Kidney epithelial cell (primary cell): ENCODE measurements around the gene SORCS1. TPM values are rescaled to one million over a fixed set of nuclear protein-coding genes. Genes with fewer than 3 reads are reported as not detected.

Experiments
- DNase-seq: peaks from one replicate; pipeline ENCODE4 v3.0.0-alpha.2; 2010; ENCODE audit warnings: low read depth
- H3K27me3 ChIP-seq: 2 replicates; pipeline ENCODE4 v1.6.0; 2011; ENCODE audit warnings: low read length; ENCODE audit not compliant: control insufficient read depth, insufficient read depth
- H3K36me3 ChIP-seq: 2 replicates; pipeline ENCODE4 v1.5.1; 2011; ENCODE audit warnings: low read length; ENCODE audit not compliant: control insufficient read depth, insufficient read depth
- H3K4me3 ChIP-seq: 2 replicates; pipeline ENCODE4 v1.5.1; 2011; ENCODE audit warnings: low read depth, mild to moderate bottlenecking, control low read depth, low read length
- CTCF ChIP-seq: IDR thresholded peaks from 2 replicates; pipeline ENCODE4 v1.5.1; 2011; ENCODE audit warnings: mild to moderate bottlenecking, moderate library complexity, low read length, control low read depth, inconsistent platforms; ENCODE audit not compliant: insufficient read depth, poor library complexity, severe bottlenecking
- total RNA-seq: library from RNA; depleted of rRNA; stranded (reverse); fragments of >200 nt; gene quantifications from 2 replicates; pipeline ENCODE4 v1.2.3, GENCODE V29; 2015

SORCS1 gene
- total RNA-seq, 1 donor from 2014 or later: 2.3 TPM

GRCh38 chr10:106825576-106826364 is 338.7 kb downstream of the SORCS1 start:
- H3K36me3 ChIP-seq: no peaks in the 10 kb centered on the region
- no peaks in the 10 kb centered on the region for H3K27me3 ChIP-seq
- no peak overlapping the region for H3K4me3 ChIP-seq
- no peak for TF ChIP-seq CTCF
- DNase-seq: no peak

- TF ChIP-seq CTCF: no peak
- no peaks in the 10 kb centered on the region for H3K36me3 ChIP-seq
- DNase-seq: no peak
- no peak overlapping the region for H3K4me3 ChIP-seq
- no peaks in the 10 kb centered on the region for H3K27me3 ChIP-seq
Observed at GRCh38 chr10:106820579-106820978, 343.9 kb downstream of the SORCS1 start.

- Histone ChIP-seq H3K36me3 (no peaks in the 10 kb centered on the region), H3K4me3 (no peak overlapping the region), H3K27me3 (no peaks in the 10 kb centered on the region)
- TF ChIP-seq CTCF: no peak
- no peak for DNase-seq
Observed at GRCh38 chr10:106819490-106819889, 345.0 kb downstream of the SORCS1 start.

- Histone ChIP-seq H3K27me3 (no peaks in the 10 kb centered on the region), H3K36me3 (no peaks in the 10 kb centered on the region), H3K4me3 (no peak overlapping the region)
- DNase-seq: no peak
- TF ChIP-seq CTCF: no peak
Observed at GRCh38 chr10:106816318-106817085, 348.0 kb downstream of the SORCS1 start.

- H3K27me3 ChIP-seq: no peaks in the 10 kb centered on the region
- TF ChIP-seq CTCF: no peak
- H3K4me3 ChIP-seq: no peak overlapping the region
- H3K36me3 ChIP-seq: no peaks in the 10 kb centered on the region
- no peak for DNase-seq
Observed at GRCh38 chr10:106815427-106816043, 349.0 kb downstream of the SORCS1 start.
